Effector memory CD4-positive, alpha-beta T cell (primary cell): ENCODE results near the gene TGFB1.
A peak's percentile ranks its signal among the peaks of the same experiment; 100 is the strongest.
"Not testable (repeated sequence)": the region's sequence is repeated elsewhere in the genome, so short reads cannot be mapped to it uniquely, and the experiment has no call there.

Experiments used
- DNase-seq, 3 donors: peaks; one replicate each; pipeline ENCODE4 v3.0.0-alpha.2; 2020
- H3K27ac ChIP-seq: 2 replicates; pipeline ENCODE4 v1.7.0; 2013; ENCODE audit warnings: mild to moderate bottlenecking, low read length, moderate library complexity; ENCODE audit not compliant: insufficient read depth, poor library complexity, severe bottlenecking
- H3K27me3 ChIP-seq: replicated peaks from 2 replicates; pipeline ENCODE4 v1.7.0; 2013; ENCODE audit warnings: mild to moderate bottlenecking, low read length; ENCODE audit not compliant: insufficient read depth, control insufficient read depth, poor library complexity, severe bottlenecking
- H3K36me3 ChIP-seq: 2 replicates; pipeline ENCODE4 v1.7.0; 2013; ENCODE audit warnings: mild to moderate bottlenecking, low read length, moderate library complexity; ENCODE audit not compliant: control insufficient read depth, insufficient read depth
- H3K4me1 ChIP-seq: 2 replicates; pipeline ENCODE4 v1.7.0; 2013; ENCODE audit warnings: low read length, mild to moderate bottlenecking; ENCODE audit not compliant: control insufficient read depth, insufficient read depth, poor library complexity, severe bottlenecking
- H3K4me3 ChIP-seq: 2 replicates; pipeline ENCODE4 v1.7.0; 2013; ENCODE audit warnings: low read length, low read depth, mild to moderate bottlenecking; ENCODE audit not compliant: insufficient read depth, poor library complexity, severe bottlenecking
- H3K9me3 ChIP-seq: 2 replicates; pipeline ENCODE4 v1.7.0; 2013; ENCODE audit warnings: mild to moderate bottlenecking, low read length, moderate library complexity; ENCODE audit not compliant: control insufficient read depth

The TGFB1 gene

GRCh38 chr19:41350735-41351338 is 2.9 kb downstream of the TGFB1 start:
- peak overlapping the region; percentile 95 for H3K27ac ChIP-seq
- H3K9me3 ChIP-seq, result no peaks in the 10 kb centered on the region
- DNase-seq, result no peak
- H3K4me3 ChIP-seq, result peak overlapping the region; percentile 99
- H3K27me3 ChIP-seq, result no peaks in the 10 kb centered on the region
- peaks cover 27% of the 10 kb centered on the region for H3K36me3 ChIP-seq
- H3K4me1 ChIP-seq, result peaks cover 42% of the 10 kb centered on the region

DNA sequence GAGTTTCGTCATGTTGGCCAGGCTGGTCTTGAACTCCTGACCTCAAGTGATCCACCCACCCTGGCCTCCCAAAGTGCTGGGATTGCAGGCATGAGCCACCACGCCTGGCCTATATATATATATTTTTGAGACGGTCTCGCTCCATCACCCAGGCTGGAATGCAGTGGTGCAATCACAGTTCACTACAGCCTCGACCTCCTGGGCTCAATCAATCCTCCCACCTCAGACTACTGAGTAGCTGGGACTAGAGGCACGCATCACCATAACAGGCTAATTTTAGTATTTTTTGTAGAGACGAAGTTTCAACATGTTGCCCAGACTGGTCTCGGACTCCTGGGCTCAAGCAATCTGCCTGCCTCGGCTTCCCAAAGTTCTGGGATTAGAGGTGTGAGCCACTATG is 6.8 kb downstream of the TGFB1 start:
- H3K36me3 ChIP-seq, result peaks cover 48% of the 10 kb centered on the region
- not testable (repeated sequence) for H3K9me3 ChIP-seq, DNase-seq, H3K27ac ChIP-seq, H3K4me3 ChIP-seq, H3K27me3 ChIP-seq
- peaks cover 44% of the 10 kb centered on the region for H3K4me1 ChIP-seq

- Histone ChIP-seq H3K27ac (peak overlapping the region; percentile 40), H3K4me3 (no peak overlapping the region), H3K36me3 (peaks cover 72% of the 10 kb centered on the region), H3K27me3 (no peaks in the 10 kb centered on the region), H3K4me1 (peaks cover 33% of the 10 kb centered on the region), H3K9me3 (no peaks in the 10 kb centered on the region)
- no peak for DNase-seq
Observed at GRCh38 chr19:41344162-41344561, 9.6 kb downstream of the TGFB1 start.

GRCh38 chr19:41341669-41342490 is 11.8 kb downstream of the TGFB1 start:
- Histone ChIP-seq H3K4me3 (no peak overlapping the region), H3K36me3 (peaks cover 79% of the 10 kb centered on the region), H3K4me1 (peaks cover 24% of the 10 kb centered on the region), H3K27me3 (no peaks in the 10 kb centered on the region), H3K27ac (no peak overlapping the region), H3K9me3 (no peaks in the 10 kb centered on the region)
- DNase-seq, result no peak

DNA sequence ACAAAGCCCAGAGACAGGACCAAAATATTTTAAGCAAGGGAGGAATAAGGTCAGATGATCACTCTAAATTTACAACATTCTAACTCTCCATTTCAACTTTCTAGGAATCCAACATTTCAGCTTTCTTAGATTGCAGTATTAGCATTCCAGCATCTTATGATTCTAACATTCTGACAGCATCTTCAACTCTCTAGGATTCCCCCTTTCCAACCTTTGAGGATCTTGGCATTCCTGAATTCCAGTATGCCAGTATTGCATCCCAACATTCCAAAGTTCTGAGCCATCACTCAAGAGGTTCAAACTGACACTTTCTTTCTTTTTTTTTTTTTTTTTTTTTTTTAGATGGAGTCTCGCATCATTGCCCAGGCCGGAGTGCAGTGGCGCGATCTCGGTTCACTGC is 13.8 kb downstream of the TGFB1 start:
- Histone ChIP-seq H3K4me3 (no peak overlapping the region), H3K9me3 (no peaks in the 10 kb centered on the region), H3K4me1 (peaks cover 24% of the 10 kb centered on the region), H3K27ac (no peak overlapping the region), H3K36me3 (peaks cover 80% of the 10 kb centered on the region), H3K27me3 (no peaks in the 10 kb centered on the region)
- DNase-seq, result no peak

DNA sequence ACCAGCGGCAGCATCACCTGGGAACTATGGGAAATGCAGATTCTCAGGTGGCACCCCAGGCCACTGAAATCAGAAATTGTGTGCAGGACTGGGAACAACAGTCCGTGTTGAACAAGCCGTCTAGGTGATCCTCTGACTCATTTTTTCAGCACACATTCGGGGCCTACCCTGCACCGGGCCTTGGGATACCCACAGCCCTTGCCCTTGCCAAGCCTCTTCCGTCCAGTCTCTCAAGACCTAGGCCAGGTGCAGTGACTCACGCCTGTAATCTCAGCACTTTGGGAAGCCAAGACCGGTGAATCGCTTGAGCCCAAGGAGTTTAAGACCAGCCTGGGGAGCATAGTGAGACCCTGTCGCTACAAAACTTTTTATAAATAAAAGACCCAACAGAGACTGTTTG is 18.3 kb downstream of the TGFB1 start:
- H3K4me3 ChIP-seq, result no peak overlapping the region
- no peak for DNase-seq
- H3K4me1 ChIP-seq, result peaks cover 22% of the 10 kb centered on the region
- peaks cover 81% of the 10 kb centered on the region for H3K36me3 ChIP-seq
- no peaks in the 10 kb centered on the region for H3K9me3 ChIP-seq
- no peaks in the 10 kb centered on the region for H3K27me3 ChIP-seq
- H3K27ac ChIP-seq, result no peak overlapping the region

DNA sequence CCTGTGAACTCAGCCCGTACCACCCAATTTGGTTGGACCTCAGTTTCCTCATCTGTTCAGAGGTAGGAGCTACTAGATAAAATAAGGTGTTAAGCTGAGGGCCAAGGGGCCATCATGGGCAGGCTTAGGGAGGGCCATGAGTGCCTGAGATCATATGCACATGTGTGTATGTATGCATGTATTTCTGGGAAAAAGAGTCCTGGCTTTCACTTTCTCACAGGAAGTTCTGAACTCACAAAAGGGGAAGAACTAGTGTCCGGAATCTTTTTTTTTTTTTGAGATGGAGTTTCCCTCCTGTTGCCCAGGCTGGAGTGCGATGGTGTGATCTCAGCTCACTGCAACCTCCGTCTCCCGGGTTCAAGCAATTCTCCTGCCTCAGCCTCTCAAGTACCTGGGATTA is 18.9 kb downstream of the TGFB1 start:
- Histone ChIP-seq H3K36me3 (peaks cover 79% of the 10 kb centered on the region), H3K27me3 (no peaks in the 10 kb centered on the region), H3K4me3 (no peak overlapping the region), H3K9me3 (no peaks in the 10 kb centered on the region), H3K4me1 (peaks cover 29% of the 10 kb centered on the region), H3K27ac (no peak overlapping the region)
- DNase-seq, result no peak

- Histone ChIP-seq H3K27ac (no peak overlapping the region), H3K36me3 (peaks cover 58% of the 10 kb centered on the region), H3K9me3 (no peaks in the 10 kb centered on the region), H3K4me3 (no peak overlapping the region), H3K4me1 (peaks cover 48% of the 10 kb centered on the region), H3K27me3 (no peaks in the 10 kb centered on the region)
- no peak for DNase-seq
Observed at GRCh38 chr19:41332468-41332867, 21.3 kb downstream of the TGFB1 start.

- Histone ChIP-seq H3K4me1 (peaks cover 53% of the 10 kb centered on the region), H3K36me3 (peaks cover 56% of the 10 kb centered on the region), H3K27ac (no peak overlapping the region), H3K4me3 (no peak overlapping the region), H3K27me3 (no peaks in the 10 kb centered on the region), H3K9me3 (no peaks in the 10 kb centered on the region)
- DNase-seq, result no peak
Observed at GRCh38 chr19:41332000-41332399, 21.7 kb downstream of the TGFB1 start.

DNA sequence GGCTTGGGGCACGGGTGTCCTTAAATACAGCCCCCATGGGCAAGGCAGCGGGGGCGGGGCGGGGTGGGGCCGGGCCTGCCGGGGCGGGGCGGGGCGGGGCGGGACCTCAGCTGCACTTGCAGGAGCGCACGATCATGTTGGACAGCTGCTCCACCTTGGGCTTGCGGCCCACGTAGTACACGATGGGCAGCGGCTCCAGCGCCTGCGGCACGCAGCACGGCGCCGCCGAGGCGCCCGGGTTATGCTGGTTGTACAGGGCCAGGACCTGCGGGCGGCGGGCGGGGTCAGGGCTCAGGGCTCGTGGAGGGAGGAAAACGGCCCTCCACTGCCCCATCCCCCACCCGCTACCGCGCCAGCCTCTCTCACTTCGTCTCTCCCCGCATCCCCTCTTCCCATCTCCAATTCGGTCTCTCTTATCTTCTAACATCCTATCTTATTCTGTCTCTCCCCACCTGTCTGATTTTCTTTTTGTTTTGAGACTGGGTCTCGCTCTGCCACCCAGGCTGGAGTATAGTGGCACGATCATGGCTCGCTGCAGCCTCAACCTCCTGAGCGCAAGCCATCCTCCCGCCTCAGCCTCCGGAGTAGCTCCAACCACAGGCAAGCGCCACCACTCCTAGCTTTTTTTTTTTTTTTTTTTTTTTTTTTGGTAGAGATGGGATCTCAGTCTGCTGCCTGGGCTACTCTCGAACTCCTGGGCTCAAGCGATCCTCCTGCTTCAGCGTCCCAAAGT is 22.6 kb downstream of the TGFB1 start:
- peaks cover 58% of the 10 kb centered on the region for H3K4me1 ChIP-seq
- no peak overlapping the region for H3K4me3 ChIP-seq
- H3K9me3 ChIP-seq, result no peaks in the 10 kb centered on the region
- no peak for DNase-seq
- H3K27ac ChIP-seq, result peak overlapping the region; percentile 32
- H3K36me3 ChIP-seq, result peaks cover 47% of the 10 kb centered on the region
- no peaks in the 10 kb centered on the region for H3K27me3 ChIP-seq
